PC-9 (cell line): ENCODE measurements around the gene CEP112. TPM values are rescaled to one million over a fixed set of nuclear protein-coding genes. Genes with fewer than 3 reads are reported as not detected.
A peak's percentile ranks its signal among the peaks of the same experiment; 100 is the strongest.

Experiments used
- BruUV-seq: library from RNA; stranded (reverse); fragments of 400-500 nt; replicated peaks from 2 replicates; lab custom pipeline; 2021; lab: Mats Ljungman, UMichigan
- CTCF ChIA-PET: fragments of 300-600 bp; sonication (Branson Sonifier 250); formaldehyde crosslinking; loops from one replicate; lab custom pipeline; 2022; ENCODE audit warnings: antibody characterized with exemption; lab: Charles Lee
- POLR2A ChIA-PET: fragments of 300-600 bp; sonication (Branson Sonifier 250); formaldehyde crosslinking; loops from one replicate; lab custom pipeline; 2022; ENCODE audit warnings: antibody characterized with exemption; ENCODE audit not compliant: unreplicated experiment; lab: Charles Lee
- DNase-seq, 2 experiments: peaks; one replicate each; pipeline versions ENCODE4 v3.0.0 to v3.0.0-alpha.2; 2015 to 2022; ENCODE audit warnings: mixed read lengths in 1 of 2
- H2AFZ ChIP-seq: fragments of 200-600 bp; sonication (generic); 2 replicates; pipeline ENCODE4 v1.8.1; 2017; ENCODE audit warnings: antibody characterized with exemption
- H3F3A ChIP-seq: fragments of 200-600 bp; sonication (generic); 2 replicates; pipeline ENCODE4 v1.8.1; 2017; ENCODE audit warnings: antibody characterized with exemption, mild to moderate bottlenecking, low read depth; ENCODE audit not compliant: insufficient read depth
- H3K27ac ChIP-seq: fragments of 200-600 bp; sonication (generic); 2 replicates; pipeline ENCODE4 v1.6.1; 2016; ENCODE audit warnings: mixed run types
- H3K27me3 ChIP-seq: fragments of 200-600 bp; sonication (generic); 2 replicates; pipeline ENCODE4 v1.6.1; 2016; ENCODE audit warnings: low read depth, mixed run types; ENCODE audit not compliant: insufficient read depth
- H3K36me3 ChIP-seq: fragments of 200-600 bp; sonication (generic); 2 replicates; pipeline ENCODE4 v1.6.1; 2016; ENCODE audit warnings: low read depth, mixed run types
- H3K4me1 ChIP-seq: fragments of 200-600 bp; sonication (generic); replicated peaks from 2 replicates; pipeline ENCODE4 v1.6.1; 2016; ENCODE audit warnings: mixed run types; ENCODE audit not compliant: insufficient read depth
- H3K4me2 ChIP-seq: fragments of 200-600 bp; sonication (generic); 2 replicates; pipeline ENCODE4 v1.6.1; 2017; ENCODE audit warnings: mixed run types
- H3K4me3 ChIP-seq: fragments of 200-600 bp; sonication (generic); 2 replicates; pipeline ENCODE4 v1.6.1; 2016; ENCODE audit warnings: mixed run types
- H3K79me2 ChIP-seq: fragments of 200-600 bp; sonication (generic); 2 replicates; pipeline ENCODE4 v1.6.1; 2017; ENCODE audit warnings: low read depth, mixed run types
- H3K9me2 ChIP-seq: fragments of 200-600 bp; sonication (generic); 2 replicates; pipeline ENCODE4 v1.8.1; 2017; ENCODE audit warnings: mild to moderate bottlenecking; ENCODE audit not compliant: insufficient read depth
- H3K9me3 ChIP-seq: fragments of 200-600 bp; sonication (generic); 2 replicates; pipeline ENCODE4 v1.8.1; 2016; ENCODE audit warnings: low read depth; ENCODE audit not compliant: insufficient read depth
- H4K20me1 ChIP-seq: fragments of 200-600 bp; sonication (generic); 2 replicates; pipeline ENCODE4 v1.8.1; 2017; ENCODE audit not compliant: insufficient read depth
- CTCF ChIP-seq: fragments of 200-600 bp; sonication (generic); conservative IDR thresholded peaks from 2 replicates; pipeline ENCODE4 v1.6.1; 2017; ENCODE audit warnings: mixed run types, antibody characterized with exemption, mild to moderate bottlenecking, moderate library complexity
- EZH2 ChIP-seq: fragments of 200-600 bp; sonication (generic); IDR thresholded peaks from 2 replicates; pipeline ENCODE4 v1.8.0; 2017; ENCODE audit warnings: antibody characterized with exemption, low read depth
- intact Hi-C: fragments of 100-400 bp; cut with micrococcal nuclease; formaldehyde crosslinking; loops from one replicate; pipeline ENCODE4 v1.10.0; 2022; ENCODE audit not compliant: unreplicated experiment
- total RNA-seq: library from RNA; stranded (reverse); gene quantifications from 2 replicates; pipeline ENCODE4 v1.2.3, GENCODE V29; 2021

CEP112 gene
- total RNA-seq, 1 experiment from 2014 or later = 4.3 TPM

GRCh38 chr17:65629234-65629690 is 562.7 kb downstream of the CEP112 start:
- TF ChIP-seq CTCF = no peak
- TF ChIP-seq EZH2 = no peak
- no peaks in the 10 kb centered on the region for H3K27me3 ChIP-seq
- peaks cover 40% of the 10 kb centered on the region for H3F3A ChIP-seq
- H3K79me2 ChIP-seq = no peaks in the 10 kb centered on the region
- no TSS peak for BruUV-seq
- H3K4me3 ChIP-seq = no peak overlapping the region
- H3K9me2 ChIP-seq = no peaks in the 10 kb centered on the region
- H2AFZ ChIP-seq = no peak overlapping the region
- H3K27ac ChIP-seq = peak overlapping the region; percentile 42
- CTCF ChIA-PET = no interaction called here
- no peaks in the 10 kb centered on the region for H3K9me3 ChIP-seq
- DNase-seq = peak in 1 of 2 experiments; percentile 48
- H3K4me1 ChIP-seq = peaks cover 48% of the 10 kb centered on the region
- H3K4me2 ChIP-seq = peak overlapping the region; percentile 55
- POLR2A ChIA-PET = no interaction called here
- intact Hi-C loops = no loop called here
- H4K20me1 ChIP-seq = no peaks in the 10 kb centered on the region
- H3K36me3 ChIP-seq = no peaks in the 10 kb centered on the region

GRCh38 chr17:65628644-65629036 is 563.3 kb downstream of the CEP112 start:
- POLR2A ChIA-PET = no interaction called here
- BruUV-seq = no TSS peak
- H3K4me2 ChIP-seq = peak overlapping the region; percentile 55
- intact Hi-C loops = no loop called here
- no peak for DNase-seq
- H2AFZ ChIP-seq = no peak overlapping the region
- H3K4me1 ChIP-seq = peaks cover 42% of the 10 kb centered on the region
- no peaks in the 10 kb centered on the region for H3K36me3 ChIP-seq
- no peak for TF ChIP-seq EZH2
- no peak for TF ChIP-seq CTCF
- peaks cover 34% of the 10 kb centered on the region for H3F3A ChIP-seq
- H3K4me3 ChIP-seq = no peak overlapping the region
- CTCF ChIA-PET = no interaction called here
- H3K79me2 ChIP-seq = no peaks in the 10 kb centered on the region
- H3K27ac ChIP-seq = peak overlapping the region; percentile 42
- no peaks in the 10 kb centered on the region for H3K27me3 ChIP-seq
- no peaks in the 10 kb centered on the region for H3K9me2 ChIP-seq
- H3K9me3 ChIP-seq = no peaks in the 10 kb centered on the region
- no peaks in the 10 kb centered on the region for H4K20me1 ChIP-seq

GRCh38 chr17:65627891-65628643 is 563.9 kb downstream of the CEP112 start:
- H3K79me2 ChIP-seq = no peaks in the 10 kb centered on the region
- H3K9me2 ChIP-seq = no peaks in the 10 kb centered on the region
- H3K4me2 ChIP-seq = peak overlapping the region; percentile 55
- H4K20me1 ChIP-seq = no peaks in the 10 kb centered on the region
- no peak overlapping the region for H3K27ac ChIP-seq
- no TSS peak for BruUV-seq
- H3K36me3 ChIP-seq = no peaks in the 10 kb centered on the region
- H2AFZ ChIP-seq = no peak overlapping the region
- no peak overlapping the region for H3K4me3 ChIP-seq
- ChIA-PET CTCF (no interaction called here), POLR2A (no interaction called here)
- peak; percentile 36 to 82 for DNase-seq
- no peaks in the 10 kb centered on the region for H3K9me3 ChIP-seq
- intact Hi-C loops = no loop called here
- peaks cover 28% of the 10 kb centered on the region for H3F3A ChIP-seq
- H3K4me1 ChIP-seq = peaks cover 36% of the 10 kb centered on the region
- TF ChIP-seq EZH2 = no peak
- TF ChIP-seq CTCF = no peak
- H3K27me3 ChIP-seq = no peaks in the 10 kb centered on the region
